H1 (cell line): Measurements from ENCODE around the gene CAMSAP3. TPM values are rescaled to one million over a fixed set of nuclear protein-coding genes. Genes with fewer than 3 reads are reported as not detected.

ENCODE experiments used
- CTCF ChIA-PET: fragments of 300-600 bp; sonication (Branson Sonifier 250); formaldehyde crosslinking; loops from one replicate; lab custom pipeline; 2021; ENCODE audit not compliant: partially characterized antibody; lab: Charles Lee
- POLR2A ChIA-PET: fragments of 300-600 bp; sonication (Branson Sonifier 250); formaldehyde crosslinking; loops from one replicate; lab custom pipeline; 2021; ENCODE audit warnings: inconsistent platforms; ENCODE audit not compliant: partially characterized antibody; lab: Charles Lee
- DNase-seq, 2 experiments: peaks; one replicate each; pipeline versions ENCODE4 v3.0.0 to v3.0.0-alpha.2; 2010 to 2022; ENCODE audit warnings: low spot score in 2 of 2, low read depth in 1 of 2, mixed read lengths in 1 of 2
- FAIRE-seq: peaks from 2 replicates; lab custom pipeline; 2011; peaks lifted over from hg19 to GRCh38; lab: Jason Lieb, UNC
- H2AFZ ChIP-seq: 2 replicates; pipeline ENCODE4 v1.8.1; 2012; ENCODE audit warnings: low read length, inconsistent platforms
- H2AK5ac ChIP-seq: 2 replicates; pipeline ENCODE4 v1.6.1; 2013; ENCODE audit warnings: low read depth, low read length
- H2BK120ac ChIP-seq: replicated peaks from 2 replicates; pipeline ENCODE3; 2013; ENCODE audit warnings: low read depth, low read length, inconsistent platforms
- H2BK12ac ChIP-seq: 2 replicates; pipeline ENCODE4 v1.6.1; 2013; ENCODE audit warnings: low read depth, low read length
- H2BK15ac ChIP-seq: 2 replicates; pipeline ENCODE4 v1.6.1; 2013; ENCODE audit warnings: low read length
- H2BK20ac ChIP-seq: 2 replicates; pipeline ENCODE4 v1.6.1; 2013; ENCODE audit warnings: low read length
- H2BK5ac ChIP-seq: 2 replicates; pipeline ENCODE4 v1.6.1; 2013; ENCODE audit warnings: low read depth, low read length
- H3K14ac ChIP-seq: 2 replicates; pipeline ENCODE4 v1.6.1; 2013; ENCODE audit warnings: inconsistent platforms; ENCODE audit not compliant: insufficient read length
- H3K18ac ChIP-seq: 2 replicates; pipeline ENCODE4 v1.6.1; 2013; ENCODE audit warnings: low read length; ENCODE audit errors: extremely low read depth
- H3K23ac ChIP-seq: 2 replicates; pipeline ENCODE4 v1.6.1; 2013; ENCODE audit warnings: inconsistent platforms; ENCODE audit not compliant: insufficient read length
- H3K23me2 ChIP-seq: 2 replicates; pipeline ENCODE4 v1.6.1; 2013; ENCODE audit warnings: low read depth, low read length
- H3K27ac ChIP-seq: 2 replicates; pipeline ENCODE4 v1.6.1; 2011; ENCODE audit warnings: low read depth, low read length, inconsistent platforms
- H3K27me3 ChIP-seq, 4 experiments: replicated peaks in 1 of 4; 1 replicate in 1 of 4; 2 replicates in 3 of 4; pipeline versions ENCODE4 v1.6.1 to v1.8.1; 2011 to 2013; ENCODE audit warnings: low read length in 3 of 4, mild to moderate bottlenecking in 3 of 4, inconsistent platforms in 2 of 4, mixed read lengths in 2 of 4, moderate library complexity in 1 of 4; ENCODE audit not compliant: control insufficient read depth in 3 of 4, insufficient read depth in 3 of 4; ENCODE audit errors: extremely low read depth in 1 of 4
- H3K36me3 ChIP-seq, 4 experiments: 2 replicates each; pipeline versions ENCODE4 v1.6.1 to v1.8.1; 2011 to 2013; ENCODE audit warnings: mild to moderate bottlenecking in 4 of 4, low read length in 3 of 4, moderate library complexity in 2 of 4, control low read depth in 1 of 4, inconsistent platforms in 1 of 4; ENCODE audit not compliant: insufficient read depth in 4 of 4, control insufficient read depth in 2 of 4
- H3K4ac ChIP-seq: replicated peaks from 2 replicates; pipeline ENCODE3; 2013; ENCODE audit warnings: low read length, low read depth, mixed read lengths, inconsistent platforms; ENCODE audit not compliant: insufficient read length
- H3K4me1 ChIP-seq, 4 experiments: replicated peaks in 1 of 4; 1 replicate in 1 of 4; 2 replicates in 3 of 4; pipeline versions ENCODE4 v1.6.1 to v1.8.1; 2011 to 2013; ENCODE audit warnings: low read length in 3 of 4, inconsistent platforms in 2 of 4, mixed read lengths in 1 of 4; ENCODE audit not compliant: insufficient read depth in 4 of 4, control insufficient read depth in 3 of 4
- H3K4me2 ChIP-seq, 2 experiments: 2 replicates each; pipeline versions ENCODE4 v1.6.1 to v1.8.1; 2011 to 2013; ENCODE audit warnings: low read depth in 2 of 2, low read length in 2 of 2, control low read depth in 1 of 2, inconsistent platforms in 1 of 2, mild to moderate bottlenecking in 1 of 2; ENCODE audit not compliant: insufficient read depth in 1 of 2
- H3K4me3 ChIP-seq, 4 experiments: fragments of 200-600, 300-600 bp in 1 of 4; sonication (generic), shearing (Covaris generic), sonication (Bioruptor Twin) in 1 of 4; 2 replicates each; pipeline versions ENCODE4 v1.5.1 to v1.8.1; 2011 to 2016; ENCODE audit warnings: low read length in 4 of 4, low read depth in 3 of 4, control low read depth in 2 of 4, inconsistent platforms in 2 of 4, mild to moderate bottlenecking in 2 of 4, mixed read lengths in 1 of 4, moderate library complexity in 1 of 4; ENCODE audit not compliant: insufficient read depth in 2 of 4; ENCODE audit errors: extremely low read depth in 1 of 4
- H3K56ac ChIP-seq: replicated peaks from 2 replicates; pipeline ENCODE3; 2013; ENCODE audit warnings: low read depth, mild to moderate bottlenecking, mixed read lengths, low read length, inconsistent platforms; ENCODE audit not compliant: insufficient read length
- H3K79me1 ChIP-seq: 2 replicates; pipeline ENCODE4 v1.6.1; 2013; ENCODE audit warnings: low read depth, low read length, control low read depth
- H3K79me2 ChIP-seq, 2 experiments: 2 replicates each; pipeline versions ENCODE4 v1.6.1 to v1.8.1; 2012 to 2013; ENCODE audit warnings: low read length in 2 of 2, mild to moderate bottlenecking in 2 of 2, inconsistent platforms in 1 of 2; ENCODE audit not compliant: insufficient read depth in 2 of 2, control insufficient read depth in 1 of 2
- H3K9ac ChIP-seq, 4 experiments: replicated peaks in 1 of 4; 1 replicate in 1 of 4; 2 replicates in 3 of 4; pipeline versions ENCODE4 v1.6.1 to v1.8.1; 2011 to 2013; ENCODE audit warnings: low read depth in 3 of 4, low read length in 3 of 4, control low read depth in 2 of 4, mild to moderate bottlenecking in 2 of 4, moderate library complexity in 2 of 4, inconsistent platforms in 1 of 4; ENCODE audit errors: extremely low read depth in 1 of 4
- H3K9me3 ChIP-seq, 2 experiments: 2 replicates each; pipeline versions ENCODE4 v1.6.1 to v1.8.1; 2012 to 2013; ENCODE audit warnings: mild to moderate bottlenecking in 2 of 2, moderate library complexity in 2 of 2, control low read depth in 1 of 2, inconsistent platforms in 1 of 2, low read depth in 1 of 2, low read length in 1 of 2, mixed read lengths in 1 of 2; ENCODE audit not compliant: insufficient read depth in 2 of 2
- H4K20me1 ChIP-seq, 2 experiments: replicated peaks in 1 of 2; 2 replicates each; pipeline versions ENCODE3 to v1.8.1; 2011 to 2013; ENCODE audit warnings: inconsistent platforms in 2 of 2, low read length in 2 of 2, mild to moderate bottlenecking in 1 of 2; ENCODE audit not compliant: insufficient read depth in 2 of 2, control insufficient read depth in 1 of 2
- H4K5ac ChIP-seq: 2 replicates; pipeline ENCODE4 v1.6.1; 2013; ENCODE audit warnings: low read length, low read depth, mixed read lengths, inconsistent platforms; ENCODE audit not compliant: insufficient read length
- H4K8ac ChIP-seq: 2 replicates; pipeline ENCODE4 v1.8.0; 2013; ENCODE audit warnings: mild to moderate bottlenecking, moderate library complexity, low read length, inconsistent platforms; ENCODE audit not compliant: insufficient read depth; ENCODE audit errors: extremely low read depth
- H4K91ac ChIP-seq: replicated peaks from 2 replicates; pipeline ENCODE3; 2013; ENCODE audit warnings: low read length, mixed read lengths, inconsistent platforms; ENCODE audit not compliant: insufficient read length
- BACH1 ChIP-seq: IDR thresholded peaks from 2 replicates; pipeline ENCODE4 v1.6.1; 2012; ENCODE audit warnings: low read length, improper control_type of control experiment
- KDM1A ChIP-seq: fragments of 200-600, 300-600 bp; sonication (generic); IDR thresholded peaks from 2 replicates; pipeline ENCODE4 v1.7.1; 2016; ENCODE audit warnings: mild to moderate bottlenecking, low read length, borderline replicate concordance
- POU5F1 ChIP-seq: IDR thresholded peaks from 2 replicates; pipeline ENCODE4 v1.6.1; 2011; ENCODE audit warnings: low read depth, mild to moderate bottlenecking, low read length, moderate library complexity
- RBBP5 ChIP-seq: IDR thresholded peaks from 2 replicates; pipeline ENCODE4 v1.7.1; 2012; ENCODE audit warnings: low read depth, mild to moderate bottlenecking, inconsistent platforms, low read length, moderate library complexity, borderline replicate concordance
- SIX5 ChIP-seq: IDR thresholded peaks from 2 replicates; pipeline ENCODE4 v1.6.1; 2011; ENCODE audit warnings: mild to moderate bottlenecking, low read depth, low read length
- SP2 ChIP-seq: IDR thresholded peaks from 2 replicates; pipeline ENCODE4 v1.6.1; 2012; ENCODE audit warnings: mild to moderate bottlenecking, low read length, inconsistent platforms
- USF2 ChIP-seq: IDR thresholded peaks from 2 replicates; pipeline ENCODE4 v1.6.1; 2011; ENCODE audit warnings: low read length, improper control_type of control experiment
- WGBS, 2 experiments: shearing (Covaris generic) in 1 of 2; methylation state at CpG; one replicate each; pipeline versions ENCODE4 v1.1.6 to v1.1.7; 2013 to 2015; ENCODE audit warnings: low lambda C conversion rate in 2 of 2, mixed read lengths in 2 of 2, inconsistent platforms in 1 of 2, low coverage in 1 of 2, missing lambda C conversion rate in 1 of 2; ENCODE audit not compliant: insufficient replicate concordance in 2 of 2, insufficient coverage in 1 of 2, insufficient read length in 1 of 2; ENCODE audit errors: extremely low coverage in 1 of 2, missing lambda C conversion rate in 1 of 2; 5-methylcytosine and 5-hydroxymethylcytosine counted together
- polyA plus RNA-seq, 7 experiments: library from polyadenylated mRNA; depleted of rRNA in 3 of 7; stranded (reverse) in 5 of 7; unstranded in 2 of 7; fragments of >200 nt in 5 of 7; fragments of 200-250 nt in 2 of 7; gene quantifications; 1 replicate in 5 of 7; 2 replicates in 1 of 7; 4 replicates in 1 of 7; pipeline versions ENCODE4 v1.2.1 to v1.2.3, GENCODE V29; 2011 to 2013; ENCODE audit warnings: missing spikeins in 2 of 7, mixed read lengths in 2 of 7
- total RNA-seq: library from RNA; stranded (reverse); fragmentation: NEBNext Ultra II Directional; extraction: Animal tissue kit (Norgen Biotek cat#: 25700); gene quantifications from 2 replicates; pipeline ENCODE4 v1.2.1, GENCODE V29; 2021

CAMSAP3 gene
- total and polyA plus RNA-seq, 2 of the 8 experiments (the other 6 are each of a cell fraction or from before 2014, with no cell fraction given): 11.4 to 30.4 TPM

- Histone ChIP-seq H3K4me1 (peaks cover 0 to 2% (median 0%) of the 10 kb centered on the region in 4 experiments; a peak in 3 of 7 replicates), H3K36me3 (no peaks in the 10 kb centered on the region), H4K20me1 (no peaks in the 10 kb centered on the region), H2BK120ac (no peak overlapping the region), H3K4me3 (no peak overlapping the region), H2BK20ac (no peak overlapping the region), H3K56ac (no peak overlapping the region), H3K9me3 (no peaks in the 10 kb centered on the region), H3K79me2 (no peaks in the 10 kb centered on the region), H4K5ac (no peak overlapping the region), H2BK5ac (no peak overlapping the region), H3K4ac (no peak overlapping the region), H3K23me2 (0 out of 2 replicates have a peak, but pooled peaks cover under 1% of the 10 kb centered on the region), H2AK5ac (no peak overlapping the region), H3K79me1 (no peaks in the 10 kb centered on the region), H3K18ac (no peak overlapping the region), H2BK12ac (no peak overlapping the region), H3K23ac (no peak overlapping the region), H3K4me2 (no peak overlapping the region), H3K27ac (no peak overlapping the region), H2BK15ac (no peak overlapping the region), H3K9ac (no peak overlapping the region), H3K27me3 (peaks cover 2 to 10% (median 4%) of the 10 kb centered on the region in 4 experiments; a peak in 6 of 7 replicates), H4K8ac (no peak overlapping the region), H4K91ac (no peak overlapping the region), H3K14ac (no peak overlapping the region), H2AFZ (no peak overlapping the region)
- no peak for TF ChIP-seq BACH1
- no peak for TF ChIP-seq RBBP5
- TF ChIP-seq SP2: no peak
- no peak for TF ChIP-seq KDM1A
- no peak for TF ChIP-seq POU5F1
- no peak for TF ChIP-seq SIX5
- no peak for TF ChIP-seq USF2
- CTCF ChIA-PET: interaction anchor here (0.6 to 2.7 kb wide), 7 partner anchors 9 to 142 kb away, joined by 3 to 10 read pairs (median 4); partner anchors contain the start of gene TRAPPC5
- POLR2A ChIA-PET: interaction anchor here (0.8 to 0.9 kb wide), 2 partner anchors 9 to 142 kb away, joined by 3 to 4 read pairs; no protein-coding TSS in a partner anchor
- no peak for FAIRE-seq
- WGBS, 2 experiments: 81% methylated on average over 13 of the region's 14 CpGs; no CpG with 5 or more reads in 1 of the 2 experiments
- DNase-seq: no peak
Measured at GRCh38 chr19:7657131-7657751, 61.6 kb downstream of the CAMSAP3 start.
